GM21529 (cell line): Measurements from ENCODE around the gene KCTD3.

Experiments
- ATAC-seq: cut with Tn5 transposase; IDR thresholded peaks from one replicate; pipeline ENCODE4 v1.9.1; 2021; ENCODE audit not compliant: unreplicated experiment

The KCTD3 gene

DNA sequence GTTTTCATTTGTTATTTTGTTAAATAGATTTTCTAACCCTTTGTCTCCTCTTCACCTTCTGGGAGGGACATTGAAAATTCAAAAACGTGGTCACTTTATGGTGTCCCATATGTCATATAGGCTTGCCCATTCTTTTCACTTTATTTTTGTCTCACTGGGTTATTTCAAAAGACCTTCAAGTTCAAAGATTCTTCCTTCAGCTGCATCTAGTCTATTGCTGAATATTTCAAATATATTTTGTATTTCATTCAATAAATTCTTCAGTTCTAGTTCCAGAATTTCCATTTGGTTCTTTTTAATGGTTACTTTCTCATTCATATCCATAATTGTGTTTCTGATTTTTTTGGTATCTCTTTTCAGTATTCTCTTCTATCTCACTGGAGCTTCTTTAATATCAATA is 11.6 kb upstream of the KCTD3 start:
- no peak for ATAC-seq

- no peak for ATAC-seq
Observed at GRCh38 chr1:215556996-215557395, 10.1 kb upstream of the KCTD3 start.

DNA sequence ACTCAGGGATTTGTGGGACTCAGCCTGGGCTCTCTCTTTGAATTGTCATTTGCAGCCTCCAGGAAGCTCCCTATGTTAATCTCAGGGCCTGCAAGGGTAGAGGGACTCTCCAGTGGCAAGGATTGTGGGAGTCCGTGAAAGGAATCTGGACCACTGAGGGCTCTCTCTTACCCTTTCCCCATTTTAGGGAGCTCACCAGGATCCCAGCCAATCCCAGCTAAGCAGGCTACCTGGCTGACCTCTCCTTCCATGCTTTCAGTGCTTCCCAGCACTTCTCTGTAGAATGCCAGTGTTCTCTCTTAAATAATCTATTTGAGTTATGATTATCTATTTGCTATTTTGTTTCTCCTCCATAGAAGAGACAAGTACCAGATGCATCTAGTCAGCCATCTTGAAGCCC is 9.6 kb upstream of the KCTD3 start:
- ATAC-seq = no peak

- no peak for ATAC-seq
Observed at GRCh38 chr1:215557992-215558626, 9.0 kb upstream of the KCTD3 start.

GRCh38 chr1:215567491-215568298 is 591 bp downstream of the KCTD3 start:
- ATAC-seq = peak; percentile 53

- no peak for ATAC-seq
Observed at GRCh38 chr1:215568299-215568692, 1.2 kb downstream of the KCTD3 start.

DNA sequence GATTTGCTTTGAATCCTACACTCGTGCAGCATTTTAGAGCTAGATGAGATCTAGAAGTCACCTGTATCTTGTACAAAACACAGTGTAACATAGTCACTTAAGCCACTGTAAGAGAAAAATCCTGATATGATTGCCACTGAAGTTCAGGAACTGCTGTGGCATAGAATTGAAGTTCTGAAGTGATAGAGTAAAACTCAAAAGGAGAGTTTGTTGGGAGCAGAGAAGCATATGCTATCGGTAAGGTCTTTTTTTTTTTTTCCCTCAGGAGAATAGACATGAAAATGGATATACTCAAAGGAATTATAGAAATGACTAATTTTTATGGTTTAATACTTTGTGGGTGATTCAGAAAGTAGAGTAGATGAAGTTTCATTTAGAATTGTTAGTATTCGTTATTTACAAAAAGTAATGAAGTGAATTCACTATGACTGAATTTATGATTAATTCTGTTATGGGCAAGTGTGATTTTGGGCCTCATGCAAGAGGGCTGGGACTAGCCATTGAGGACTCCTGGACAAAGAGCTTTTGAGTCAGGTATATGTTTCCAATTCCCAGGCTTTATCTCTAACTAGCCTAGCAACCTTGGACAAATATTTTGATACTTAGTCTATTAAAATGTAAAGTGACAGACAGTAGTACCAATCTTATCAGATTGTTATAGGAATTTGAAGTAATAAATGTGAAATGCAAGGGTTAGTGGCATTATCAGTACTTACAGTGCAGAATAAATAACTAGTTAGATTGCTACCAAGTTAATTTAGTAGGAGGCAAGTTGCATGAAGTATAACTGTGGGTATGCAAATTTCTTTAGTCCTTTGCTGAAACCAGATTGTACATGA is 3.1 kb downstream of the KCTD3 start:
- ATAC-seq = no peak

DNA sequence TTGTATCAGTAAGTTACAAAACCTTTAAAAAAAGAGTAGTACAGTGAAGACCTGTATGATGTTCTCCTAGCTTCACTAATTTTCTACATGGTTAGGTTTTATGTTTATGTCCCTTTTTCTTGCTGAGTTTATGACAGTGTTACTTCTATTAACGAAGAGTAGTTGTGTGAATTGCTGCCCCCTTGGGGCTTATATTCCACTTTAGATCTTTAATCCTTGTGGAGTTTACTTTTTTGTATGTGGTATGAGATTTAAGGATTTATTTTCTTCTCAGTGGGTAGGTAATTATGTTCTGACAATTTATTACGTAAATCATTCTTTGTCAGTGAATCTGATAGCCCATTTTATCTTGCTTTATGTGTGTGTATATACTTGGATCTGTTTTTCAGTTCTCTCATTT is 14.8 kb downstream of the KCTD3 start:
- no peak for ATAC-seq

- ATAC-seq = peak; percentile 70
Observed at GRCh38 chr1:215583185-215583749, 16.2 kb downstream of the KCTD3 start.

- ATAC-seq = no peak
Observed at GRCh38 chr1:215584389-215584788, 17.3 kb downstream of the KCTD3 start.

- ATAC-seq = no peak
Observed at GRCh38 chr1:215589650-215590435, 22.7 kb downstream of the KCTD3 start.

GRCh38 chr1:215590779-215591491 is 23.8 kb downstream of the KCTD3 start:
- ATAC-seq = no peak

GRCh38 chr1:215594640-215595039 is 27.5 kb downstream of the KCTD3 start:
- ATAC-seq = no peak

DNA sequence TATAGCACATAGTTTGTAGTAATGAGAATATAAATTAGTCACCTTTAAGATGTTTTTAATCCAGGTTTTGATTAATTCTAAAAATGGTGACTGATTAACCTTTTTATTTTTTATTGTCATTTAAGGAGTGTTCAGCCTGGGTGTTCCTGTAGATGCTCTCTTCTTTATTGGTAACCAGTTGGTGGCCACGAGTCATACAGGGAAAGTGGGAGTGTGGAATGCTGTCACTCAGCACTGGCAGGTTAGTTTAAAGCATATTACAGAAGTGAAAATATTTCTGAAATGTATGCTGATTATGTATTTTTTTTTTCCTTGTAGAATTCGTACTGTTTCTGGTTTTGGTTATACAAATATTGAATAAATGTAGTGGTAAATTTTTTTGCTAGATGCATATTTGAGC is 28.1 kb downstream of the KCTD3 start:
- no peak for ATAC-seq

DNA sequence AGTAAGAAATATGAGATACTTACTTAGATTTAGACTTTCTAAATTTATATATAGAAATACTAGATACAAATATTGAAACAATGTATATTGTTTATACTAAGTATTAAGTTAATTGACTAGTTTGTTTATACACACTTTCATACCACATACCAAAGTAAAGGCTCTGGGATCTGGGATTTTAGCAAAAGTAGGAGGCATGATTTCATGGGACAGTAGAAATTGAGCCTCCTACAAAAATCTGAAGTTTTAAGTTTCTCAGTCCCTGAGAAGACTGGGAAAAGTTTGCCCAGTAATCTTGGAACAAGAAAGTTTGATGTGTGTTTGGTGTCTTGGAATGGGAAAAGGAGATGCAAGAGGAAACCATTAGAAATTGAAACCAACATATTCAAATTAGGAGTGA is 30.9 kb downstream of the KCTD3 start:
- ATAC-seq = no peak

DNA sequence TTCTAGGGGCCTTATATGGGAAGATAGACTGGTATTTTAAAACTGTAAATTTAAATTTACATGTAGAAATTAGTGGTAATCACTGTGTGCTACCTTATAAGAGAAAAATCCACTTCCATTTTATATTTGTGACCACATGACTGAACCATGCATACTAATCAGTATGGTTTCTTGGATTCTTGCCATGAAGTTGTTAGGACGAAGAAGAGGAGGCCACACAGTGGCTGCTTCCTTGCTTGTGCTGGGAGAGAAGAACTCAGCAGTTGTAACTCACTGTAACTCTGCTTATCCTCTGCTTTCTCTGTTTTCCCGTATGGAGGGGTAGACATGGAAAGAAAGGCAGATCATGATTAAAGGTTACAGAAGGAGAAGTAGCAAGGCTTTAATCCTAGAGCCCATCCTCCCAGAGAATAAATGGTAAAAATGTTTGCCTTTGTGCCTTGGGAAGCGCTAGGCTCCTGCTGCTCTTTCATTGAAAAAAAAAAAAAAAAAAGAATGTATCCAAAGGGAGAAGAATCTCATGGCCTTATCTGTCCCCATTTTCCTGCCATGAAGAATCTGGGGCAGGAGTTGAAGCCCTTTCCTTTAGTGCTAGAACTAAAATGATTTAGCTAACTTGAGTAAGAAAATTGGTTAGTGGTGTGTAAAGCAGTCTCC is 32.4 kb downstream of the KCTD3 start:
- no peak for ATAC-seq

- ATAC-seq = no peak
Observed at GRCh38 chr1:215600258-215600792, 33.2 kb downstream of the KCTD3 start.

GRCh38 chr1:215600867-215601266 is 33.8 kb downstream of the KCTD3 start:
- ATAC-seq = no peak

GRCh38 chr1:215601276-215601675 is 34.2 kb downstream of the KCTD3 start:
- no peak for ATAC-seq
